GM12892 (cell line): ENCODE measurements around the gene PTPN14.
"Not testable (repeated sequence)": the region's sequence is repeated elsewhere in the genome, so short reads cannot be mapped to it uniquely, and the experiment has no call there.

ENCODE experiments used
- DNase-seq: peaks from one replicate; pipeline ENCODE4 v3.0.0; 2011; ENCODE audit not compliant: insufficient read length
- FAIRE-seq: peaks from 2 replicates; lab custom pipeline; 2011; peaks lifted over from hg19 to GRCh38; lab: Jason Lieb, UNC
- POLR2A ChIP-seq: IDR thresholded peaks from 2 replicates; pipeline ENCODE4 v1.6.1; 2011; ENCODE audit warnings: low read depth, low read length, control low read depth
- POLR2AphosphoS5 ChIP-seq: IDR thresholded peaks from 2 replicates; pipeline ENCODE4 v1.6.1; 2011; ENCODE audit warnings: low read depth, low read length, control low read depth
- TAF1 ChIP-seq: IDR thresholded peaks from 2 replicates; pipeline ENCODE4 v1.6.1; 2011; ENCODE audit warnings: low read depth, mild to moderate bottlenecking, control low read depth, low read length, borderline replicate concordance

PTPN14 gene

DNA sequence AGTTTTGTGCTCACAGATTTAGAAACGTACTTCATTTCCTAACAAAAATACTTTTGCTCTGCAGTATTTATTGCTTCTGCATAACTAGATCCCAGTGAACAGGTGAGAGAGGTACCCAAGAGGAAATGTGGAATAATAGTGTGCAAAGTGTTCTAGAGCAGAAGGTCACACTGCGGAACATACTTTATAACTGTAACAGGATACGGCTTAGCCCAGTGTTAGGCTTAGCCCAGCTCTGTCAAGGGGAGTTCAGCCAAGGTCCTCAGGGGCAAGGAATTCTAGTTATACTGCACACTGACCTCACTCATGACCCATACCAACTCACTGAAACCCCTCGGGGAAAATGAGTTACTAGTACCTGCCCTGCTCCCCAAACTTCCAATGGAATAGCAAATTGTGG lies 55.3 kb downstream of the PTPN14 start:
- FAIRE-seq (no peak), DNase-seq (no peak)
- TF ChIP-seq TAF1 = no peak
- TF ChIP-seq POLR2A = no peak
- no peak for TF ChIP-seq POLR2AphosphoS5

DNA sequence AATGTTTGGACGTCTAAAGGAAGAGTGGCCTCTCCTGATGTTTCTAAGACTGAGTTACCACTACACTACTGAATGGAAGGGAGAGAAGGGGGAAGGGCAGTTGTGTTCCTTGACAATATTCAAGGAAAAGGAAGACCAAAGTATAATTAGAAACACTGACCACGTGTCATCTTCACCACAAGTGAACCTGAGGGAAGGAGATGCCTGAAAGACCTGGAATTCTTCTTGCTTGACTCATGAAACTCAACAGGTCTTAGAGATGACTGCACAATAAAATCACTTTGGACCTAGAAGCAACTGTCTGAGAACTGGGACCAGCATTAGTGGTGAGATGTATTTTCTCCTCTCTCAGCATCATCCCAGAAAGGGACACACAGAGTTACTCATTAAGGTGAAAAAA lies 56.7 kb downstream of the PTPN14 start:
- TF ChIP-seq TAF1 (no peak), POLR2AphosphoS5 (no peak), POLR2A (no peak)
- FAIRE-seq (no peak), DNase-seq (no peak)

- not testable (repeated sequence) for DNase-seq, FAIRE-seq
Observed at GRCh38 chr1:214494179-214494578, 57.2 kb downstream of the PTPN14 start.

DNA sequence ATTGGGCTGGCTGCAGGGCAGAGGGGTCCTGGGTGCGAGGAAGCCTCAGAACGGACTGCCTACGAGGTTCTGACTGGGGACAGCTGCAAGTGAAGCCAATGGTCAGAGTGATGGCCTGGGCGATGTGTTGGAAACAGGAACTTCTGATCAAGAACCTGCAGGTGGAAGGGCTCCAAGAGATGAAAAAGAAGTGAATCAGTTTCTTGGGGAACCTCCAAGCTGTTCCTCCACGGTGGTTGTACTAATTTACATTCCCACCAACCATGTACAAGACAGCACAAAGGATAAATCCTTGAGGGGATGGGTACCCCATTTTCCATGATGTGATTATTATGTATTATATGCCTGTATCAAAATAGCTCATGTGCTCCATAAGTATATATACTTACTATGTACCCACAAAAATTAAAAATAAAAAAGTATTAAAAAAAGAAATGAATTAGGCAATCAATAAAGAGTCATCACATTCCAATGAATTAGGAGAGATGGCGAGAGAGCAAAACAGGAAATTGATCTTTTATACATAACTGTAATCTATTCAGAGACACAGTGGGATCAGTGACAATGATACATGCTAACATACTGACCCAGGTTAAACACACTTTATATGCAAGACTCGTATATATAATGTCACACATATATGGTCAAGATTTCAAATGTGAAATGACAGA lies 58.1 kb downstream of the PTPN14 start:
- FAIRE-seq (no peak), DNase-seq (no peak)
- TF ChIP-seq TAF1 (no peak), POLR2A (no peak), POLR2AphosphoS5 (no peak)

- TF ChIP-seq POLR2AphosphoS5 (no peak), POLR2A (no peak), TAF1 (no peak)
- FAIRE-seq (no peak), DNase-seq (no peak)
Observed at GRCh38 chr1:214492401-214493075, 58.9 kb downstream of the PTPN14 start.

DNA sequence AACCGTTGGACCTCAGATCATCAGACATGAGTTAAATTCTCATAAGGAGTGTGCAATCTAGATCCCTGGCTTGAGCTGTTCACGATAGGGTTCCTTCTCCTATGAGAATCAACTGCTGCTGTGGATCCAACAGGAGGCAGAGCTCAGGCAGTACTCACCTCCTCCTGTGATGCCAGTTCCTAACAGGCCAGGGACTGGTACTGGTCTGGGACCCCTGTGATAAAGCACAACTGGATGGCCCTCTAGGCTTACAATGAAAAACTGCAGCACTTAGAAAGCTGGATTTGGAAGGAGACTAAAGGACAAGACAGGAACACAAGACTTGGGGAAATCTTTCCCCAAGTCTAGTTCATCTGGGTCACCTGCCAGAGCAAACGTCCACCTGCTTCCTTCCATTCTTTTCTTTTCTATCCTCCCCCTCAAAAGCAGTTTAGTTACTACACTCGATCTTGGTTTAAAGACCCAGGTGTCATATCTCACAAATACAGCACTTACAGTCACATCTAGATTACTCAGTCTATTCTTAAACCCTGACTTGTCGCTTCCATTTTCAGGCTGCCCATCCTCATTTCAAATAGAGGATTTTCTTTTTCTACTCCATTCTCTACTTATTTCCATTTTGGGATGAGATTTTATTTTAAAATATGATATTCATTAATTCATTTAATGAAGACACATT lies 59.8 kb downstream of the PTPN14 start:
- no peak for TF ChIP-seq POLR2A
- no peak for TF ChIP-seq POLR2AphosphoS5
- no peak for TF ChIP-seq TAF1
- DNase-seq (no peak), FAIRE-seq (no peak)

GRCh38 chr1:214485151-214485550 lies 66.3 kb downstream of the PTPN14 start:
- no peak for FAIRE-seq
- TF ChIP-seq POLR2A (no peak), POLR2AphosphoS5 (no peak), TAF1 (no peak)
- no peak for DNase-seq

DNA sequence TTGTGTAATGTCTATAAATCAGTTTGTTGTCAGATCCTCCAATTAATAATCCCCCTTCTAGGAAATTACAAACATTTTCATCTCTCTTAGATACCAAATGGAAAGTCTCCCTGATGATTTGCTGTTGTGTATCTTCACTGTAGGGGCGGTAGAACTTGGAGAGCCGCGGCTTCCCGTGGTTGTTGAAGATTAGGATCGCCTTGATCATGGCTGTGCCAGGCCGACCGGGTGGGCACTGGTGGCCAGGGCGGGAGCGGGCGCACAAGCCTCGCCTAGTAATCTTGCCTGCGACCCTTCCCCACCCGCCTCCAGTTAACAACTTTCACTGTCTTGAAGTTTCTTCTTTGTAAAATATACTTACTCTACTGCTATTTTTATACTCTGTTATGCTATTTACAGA lies 68.2 kb downstream of the PTPN14 start:
- not testable (repeated sequence) for FAIRE-seq, DNase-seq

- not testable (repeated sequence) for FAIRE-seq, DNase-seq
Observed at GRCh38 chr1:214481983-214482634, 69.3 kb downstream of the PTPN14 start.

GRCh38 chr1:214476986-214477870 lies 74.2 kb downstream of the PTPN14 start:
- DNase-seq (no peak), FAIRE-seq (no peak)
- no peak for TF ChIP-seq POLR2A

- no peak for FAIRE-seq
- TF ChIP-seq TAF1 (no peak), POLR2AphosphoS5 (no peak), POLR2A (no peak)
- no peak for DNase-seq
Observed at GRCh38 chr1:214476229-214476985, 75.0 kb downstream of the PTPN14 start.
